Cardiac muscle cell (in vitro differentiated cells and primary cell): ENCODE measurements around the gene HSD3B2. TPM values are rescaled to one million over a fixed set of nuclear protein-coding genes. Genes with fewer than 3 reads are reported as not detected.

Experiments used
- DNase-seq, 2 donors: peaks; one replicate each; pipeline versions ENCODE4 v3.0.0 to v3.0.0-alpha.2; 2010 to 2017; ENCODE audit warnings: low read depth in 1 of 2, low spot score in 1 of 2
- H3K27ac ChIP-seq: fragments of 200-600 bp; sonication (generic); 2 replicates; pipeline ENCODE4 v1.5.1; 2016
- H3K27me3 ChIP-seq: fragments of 200-600 bp; sonication (generic); 2 replicates; pipeline ENCODE4 v1.6.0; 2016; ENCODE audit warnings: control low read depth
- H3K36me3 ChIP-seq: fragments of 200-600 bp; sonication (generic); 2 replicates; pipeline ENCODE4 v1.5.1; 2016; ENCODE audit warnings: control low read depth
- H3K4me1 ChIP-seq: fragments of 200-600 bp; sonication (generic); 2 replicates; pipeline ENCODE4 v1.8.1; 2017; ENCODE audit warnings: low read depth, mild to moderate bottlenecking, mixed run types
- H3K4me3 ChIP-seq: fragments of 200-600 bp; sonication (generic); 2 replicates; pipeline ENCODE4 v1.5.1; 2016; ENCODE audit warnings: mild to moderate bottlenecking
- H3K9me3 ChIP-seq: fragments of 200-600 bp; sonication (generic); 2 replicates; pipeline ENCODE4 v1.5.1; 2017; ENCODE audit warnings: low read depth, mild to moderate bottlenecking, control low read depth
- polyA plus RNA-seq: library from polyadenylated mRNA; unstranded; fragments of >200 nt; fragmentation: Nextera tagmentation; extraction: Ambion mirVana; gene quantifications from 2 replicates; pipeline ENCODE4 v1.2.1, GENCODE V29; 2016
- total RNA-seq: library from RNA; depleted of rRNA; stranded (reverse); fragments of >200 nt; gene quantifications from 2 replicates; pipeline ENCODE4 v1.2.3, GENCODE V29; 2016
- TF ChIP-seq, protein P1 (sequence below): IDR thresholded peaks from 2 replicates; pipeline ENCODE4 v1.5.1; 2012; ENCODE audit warnings: low read depth, mild to moderate bottlenecking, low read length

The HSD3B2 gene
- total and polyA plus RNA-seq, 2 experiments from 2014 or later: 0.42 TPM; not detected in 1

DNA sequence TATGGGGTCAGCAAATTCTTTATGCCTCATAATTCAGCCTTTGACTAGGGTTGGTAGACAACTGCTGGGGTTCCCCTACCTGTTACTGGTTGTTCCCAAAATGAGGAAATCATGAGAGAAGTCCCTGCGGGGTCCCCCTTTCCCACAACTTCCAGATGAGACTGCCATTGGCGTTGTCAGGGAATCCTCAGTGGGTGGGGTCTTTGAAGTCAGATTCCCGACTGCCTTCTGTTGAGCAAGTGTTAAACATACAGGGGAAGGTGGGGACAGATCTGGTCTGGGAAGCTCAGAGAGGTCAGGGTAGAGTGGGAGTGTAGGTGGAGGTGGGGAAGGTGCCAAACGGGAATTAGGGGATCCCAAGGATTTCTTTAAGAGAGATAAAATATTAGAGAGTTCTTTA is 14.7 kb downstream of the HSD3B2 start:
- Histone ChIP-seq H3K4me1 (no peaks in the 10 kb centered on the region), H3K9me3 (no peaks in the 10 kb centered on the region), H3K36me3 (no peaks in the 10 kb centered on the region), H3K27me3 (no peaks in the 10 kb centered on the region), H3K27ac (no peak overlapping the region), H3K4me3 (no peak overlapping the region)
- DNase-seq: no peak
- TF ChIP-seq, protein P1, sequence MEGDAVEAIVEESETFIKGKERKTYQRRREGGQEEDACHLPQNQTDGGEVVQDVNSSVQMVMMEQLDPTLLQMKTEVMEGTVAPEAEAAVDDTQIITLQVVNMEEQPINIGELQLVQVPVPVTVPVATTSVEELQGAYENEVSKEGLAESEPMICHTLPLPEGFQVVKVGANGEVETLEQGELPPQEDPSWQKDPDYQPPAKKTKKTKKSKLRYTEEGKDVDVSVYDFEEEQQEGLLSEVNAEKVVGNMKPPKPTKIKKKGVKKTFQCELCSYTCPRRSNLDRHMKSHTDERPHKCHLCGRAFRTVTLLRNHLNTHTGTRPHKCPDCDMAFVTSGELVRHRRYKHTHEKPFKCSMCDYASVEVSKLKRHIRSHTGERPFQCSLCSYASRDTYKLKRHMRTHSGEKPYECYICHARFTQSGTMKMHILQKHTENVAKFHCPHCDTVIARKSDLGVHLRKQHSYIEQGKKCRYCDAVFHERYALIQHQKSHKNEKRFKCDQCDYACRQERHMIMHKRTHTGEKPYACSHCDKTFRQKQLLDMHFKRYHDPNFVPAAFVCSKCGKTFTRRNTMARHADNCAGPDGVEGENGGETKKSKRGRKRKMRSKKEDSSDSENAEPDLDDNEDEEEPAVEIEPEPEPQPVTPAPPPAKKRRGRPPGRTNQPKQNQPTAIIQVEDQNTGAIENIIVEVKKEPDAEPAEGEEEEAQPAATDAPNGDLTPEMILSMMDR: no peak

DNA sequence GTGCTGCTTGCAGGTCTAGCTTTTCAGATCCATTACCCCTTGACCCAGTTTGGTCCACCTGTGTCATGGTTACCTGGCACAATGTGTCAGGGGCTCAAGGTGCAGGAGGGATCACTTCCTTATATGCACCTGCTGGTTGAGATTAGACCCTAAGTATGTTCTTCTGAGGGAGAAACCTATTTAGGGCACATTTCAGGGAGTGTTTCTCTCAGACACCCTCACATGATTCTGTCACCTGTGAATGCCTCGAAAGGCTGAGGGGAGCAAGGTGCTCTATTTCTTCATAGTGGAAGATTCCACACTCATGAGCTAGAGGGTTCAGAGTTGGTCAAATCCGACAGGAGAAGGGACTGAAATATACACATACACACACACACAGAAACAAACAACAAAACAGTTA is 15.5 kb downstream of the HSD3B2 start:
- no peaks in the 10 kb centered on the region for H3K4me1 ChIP-seq
- no peaks in the 10 kb centered on the region for H3K36me3 ChIP-seq
- no peak overlapping the region for H3K27ac ChIP-seq
- no peak for DNase-seq
- H3K27me3 ChIP-seq: no peaks in the 10 kb centered on the region
- no peak overlapping the region for H3K4me3 ChIP-seq
- TF ChIP-seq, protein P1: no peak
- H3K9me3 ChIP-seq: no peaks in the 10 kb centered on the region

DNA sequence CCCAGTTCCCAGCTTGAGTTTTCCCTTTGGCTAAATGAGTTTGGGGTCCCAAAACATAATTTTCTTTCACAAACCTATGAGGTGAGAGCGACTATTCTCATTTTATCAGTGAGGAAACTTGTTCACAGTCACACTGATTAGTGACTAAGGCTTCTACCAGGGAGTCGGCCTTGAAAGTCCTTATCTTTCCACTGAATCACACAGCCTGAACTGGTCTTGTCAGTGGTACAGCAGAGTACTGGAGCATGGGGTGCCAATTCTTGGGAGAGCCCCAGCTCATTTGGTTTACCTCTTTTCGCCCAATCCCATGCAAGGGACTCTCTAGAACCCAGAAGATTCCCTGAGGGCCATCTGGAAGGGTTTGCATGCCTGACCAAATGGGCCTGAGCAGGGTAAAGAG is 16.9 kb downstream of the HSD3B2 start:
- TF ChIP-seq, protein P1: no peak
- no peak for DNase-seq
- Histone ChIP-seq H3K27ac (no peak overlapping the region), H3K27me3 (no peaks in the 10 kb centered on the region), H3K36me3 (no peaks in the 10 kb centered on the region), H3K9me3 (no peaks in the 10 kb centered on the region), H3K4me1 (no peaks in the 10 kb centered on the region), H3K4me3 (no peak overlapping the region)

DNA sequence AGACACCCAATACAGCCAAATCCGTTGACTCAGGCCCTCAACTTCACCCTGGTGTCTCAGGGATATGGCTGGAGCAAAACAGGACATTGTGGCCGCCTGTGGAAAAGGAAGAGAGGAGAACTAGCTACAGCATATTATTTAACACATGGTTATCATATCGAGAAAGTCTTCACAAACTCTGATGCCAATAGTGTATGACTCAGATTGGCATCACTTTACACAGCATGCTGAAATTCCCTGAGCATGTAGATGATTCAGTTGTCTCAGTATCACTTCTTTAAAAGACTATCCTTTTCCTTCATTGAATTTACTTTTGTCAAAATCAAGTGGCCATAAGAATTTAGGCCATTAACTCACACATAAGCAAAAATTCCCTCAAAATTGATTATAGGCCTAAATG is 20.1 kb downstream of the HSD3B2 start:
- no peak for DNase-seq
- Histone ChIP-seq H3K27me3 (no peaks in the 10 kb centered on the region), H3K36me3 (no peaks in the 10 kb centered on the region)

DNA sequence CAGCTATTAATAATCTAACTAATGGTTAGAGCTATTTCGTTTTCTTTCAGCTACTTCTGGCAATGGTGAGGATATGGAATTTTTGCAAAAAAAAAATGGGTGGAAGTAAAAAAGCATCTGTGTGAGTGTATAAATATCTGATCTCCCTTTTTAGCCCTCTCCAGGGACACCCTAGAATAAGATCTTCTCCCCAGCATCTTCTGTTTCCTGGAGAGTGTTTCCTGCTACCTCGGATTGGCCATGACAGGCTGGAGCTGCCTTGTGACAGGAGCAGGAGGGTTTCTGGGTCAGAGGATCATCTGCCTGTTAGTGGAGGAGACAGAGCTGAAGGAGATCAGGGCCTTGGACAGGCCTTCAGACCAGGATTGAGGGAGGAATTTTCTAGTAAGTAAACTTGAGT is 23.8 kb downstream of the HSD3B2 start:
- Histone ChIP-seq H3K27me3 (no peaks in the 10 kb centered on the region), H3K36me3 (no peaks in the 10 kb centered on the region), H3K4me1 (no peaks in the 10 kb centered on the region), H3K9me3 (no peaks in the 10 kb centered on the region), H3K27ac (no peak overlapping the region), H3K4me3 (no peak overlapping the region)
- TF ChIP-seq, protein P1: no peak
- no peak for DNase-seq

More for the DNA sequence above, 20.1 kb downstream of the HSD3B2 start:
- Histone ChIP-seq H3K4me1 (no peaks in the 10 kb centered on the region), H3K4me3 (no peak overlapping the region), H3K27ac (no peak overlapping the region), H3K9me3 (no peaks in the 10 kb centered on the region)
- TF ChIP-seq, protein P1: no peak

DNA sequence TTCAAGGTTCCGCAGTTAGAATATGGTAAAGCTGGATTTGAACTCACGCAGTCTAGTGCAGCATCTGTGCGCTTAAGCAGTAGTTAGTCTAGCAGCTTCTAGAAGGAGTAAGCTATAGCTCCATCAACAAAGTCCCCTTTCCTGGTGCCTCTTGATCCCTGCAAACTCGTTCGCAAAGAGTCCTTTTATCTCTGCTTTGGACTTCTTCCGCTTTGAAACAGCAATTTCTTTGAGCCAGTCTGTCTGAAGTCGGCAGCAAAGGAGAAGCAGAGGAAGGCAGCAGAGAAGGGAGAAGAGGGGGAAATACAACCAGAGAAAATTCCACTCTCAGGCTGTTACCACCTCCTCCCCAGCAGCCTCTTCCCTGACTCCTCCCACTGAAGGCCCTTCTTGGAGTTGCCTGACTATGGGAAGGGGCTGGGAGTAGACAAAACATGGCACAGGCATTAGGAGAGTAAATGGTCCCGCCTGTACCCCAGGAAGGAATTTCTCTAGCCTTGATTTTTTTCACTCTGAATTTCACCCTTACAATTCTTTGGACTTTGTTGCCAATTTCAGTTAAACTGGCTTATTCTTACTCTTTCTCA is 25.9 kb downstream of the HSD3B2 start:
- H3K27ac ChIP-seq: no peak overlapping the region
- no peaks in the 10 kb centered on the region for H3K27me3 ChIP-seq
- TF ChIP-seq, protein P1: no peak
- H3K4me1 ChIP-seq: no peaks in the 10 kb centered on the region
- peak in 1 of 2 donors; percentile 12 for DNase-seq
- no peak overlapping the region for H3K4me3 ChIP-seq
- no peaks in the 10 kb centered on the region for H3K9me3 ChIP-seq
- no peaks in the 10 kb centered on the region for H3K36me3 ChIP-seq
